ENCODE data around the gene P4HTM.
A peak's percentile ranks its signal among the peaks of the same experiment; 100 is the strongest.

The P4HTM gene

GRCh38 chr3:49016414-49017228 lies 26.6 kb downstream of the P4HTM start:
- no peaks in the 10 kb centered on the region for H3K36me3 ChIP-seq (ENCODE audit: insufficient read depth)
- H3K27me3 ChIP-seq (ENCODE audit: insufficient read depth, low read depth): no peaks in the 10 kb centered on the region
- H3K4me1 ChIP-seq (ENCODE audit: low read depth, poor library complexity, severe bottlenecking): peaks cover 13% of the 10 kb centered on the region
- H3K9ac ChIP-seq: no peak overlapping the region
- TF ChIP-seq CTCF (conservative IDR thresholded peaks at IDR 0.05; ENCODE audit: low read depth, low read length): no peak
- no peak overlapping the region for H3K4me3 ChIP-seq (IDR thresholded peaks at IDR 0.05; ENCODE audit: insufficient read depth, low read depth, low read length)
- no peak overlapping the region for H3K27ac ChIP-seq
- H4K20me1 ChIP-seq (ENCODE audit: insufficient read depth): no peaks in the 10 kb centered on the region
- peaks cover 8% of the 10 kb centered on the region; the same call in 1 of the 2 replicates for H3K79me2 ChIP-seq (ENCODE audit: insufficient read depth, low read depth)
- no peak overlapping the region for H2AFZ ChIP-seq (ENCODE audit: low read depth)
- peak overlapping the region; percentile 53; the same call in 1 of the 2 replicates for H3K4me2 ChIP-seq

- H3K9ac ChIP-seq: no peak overlapping the region; the same call in 1 of the 2 replicates
- no peaks in the 10 kb centered on the region for H3K27me3 ChIP-seq (ENCODE audit: insufficient read depth, low read depth)
- H3K27ac ChIP-seq: no peak overlapping the region
- H3K36me3 ChIP-seq (ENCODE audit: insufficient read depth): no peaks in the 10 kb centered on the region
- no peak overlapping the region for H3K4me3 ChIP-seq (IDR thresholded peaks at IDR 0.05; ENCODE audit: insufficient read depth, low read depth, low read length)
- no peaks in the 10 kb centered on the region for H4K20me1 ChIP-seq (ENCODE audit: insufficient read depth)
- no peak for TF ChIP-seq CTCF (conservative IDR thresholded peaks at IDR 0.05; ENCODE audit: low read depth, low read length)
- peak overlapping the region; percentile 30; the same call in 1 of the 2 replicates for H2AFZ ChIP-seq (ENCODE audit: low read depth)
- peaks cover 10% of the 10 kb centered on the region; the same call in 1 of the 2 replicates for H3K79me2 ChIP-seq (ENCODE audit: insufficient read depth, low read depth)
- peaks cover 13% of the 10 kb centered on the region for H3K4me1 ChIP-seq (ENCODE audit: low read depth, poor library complexity, severe bottlenecking)
- peak overlapping the region; percentile 53 for H3K4me2 ChIP-seq
Observed at GRCh38 chr3:49017229-49017970, 27.4 kb downstream of the P4HTM start.

- Histone ChIP-seq H2AFZ (ENCODE audit: low read depth) (peak within 1 kb of the TSS; percentile 30; the same call in 1 of the 2 replicates), H3K36me3 (ENCODE audit: insufficient read depth) (no peaks in the 10 kb centered on the region), H4K20me1 (ENCODE audit: insufficient read depth) (no peaks in the 10 kb centered on the region), H3K79me2 (ENCODE audit: insufficient read depth, low read depth) (peaks cover 17% of the 10 kb centered on the region; the same call in 1 of the 2 replicates), H3K4me2 (peak within 1 kb of the TSS; percentile 76), H3K27ac (peak within 1 kb of the TSS; percentile 9; the same call in 1 of the 2 replicates), H3K4me3 (IDR thresholded peaks at IDR 0.05; ENCODE audit: insufficient read depth, low read depth, low read length) (no peak within 1 kb of the TSS), H3K9ac (peak within 1 kb of the TSS; percentile 37; the same call in 1 of the 2 replicates), H3K4me1 (ENCODE audit: low read depth, poor library complexity, severe bottlenecking) (peaks cover 15% of the 10 kb centered on the region), H3K27me3 (ENCODE audit: insufficient read depth, low read depth) (no peaks in the 10 kb centered on the region)
- no peak for TF ChIP-seq CTCF (conservative IDR thresholded peaks at IDR 0.05; ENCODE audit: low read depth, low read length)
Observed at GRCh38 chr3:49017971-49018706, 28.1 kb downstream of the P4HTM start, which contains the start of gene DALRD3. TSS of gene DALRD3 (minus strand) at chr3:49018580. CDS start at chr3:49018564, 16 bp downstream.

- H2AFZ ChIP-seq (ENCODE audit: low read depth): peak overlapping the region; percentile 30; the same call in 1 of the 2 replicates
- no peaks in the 10 kb centered on the region for H3K27me3 ChIP-seq (ENCODE audit: insufficient read depth, low read depth)
- no peak overlapping the region for H3K4me3 ChIP-seq (IDR thresholded peaks at IDR 0.05; ENCODE audit: insufficient read depth, low read depth, low read length)
- peaks cover 18% of the 10 kb centered on the region for H3K4me1 ChIP-seq (ENCODE audit: low read depth, poor library complexity, severe bottlenecking)
- H3K79me2 ChIP-seq (ENCODE audit: insufficient read depth, low read depth): peaks cover 21% of the 10 kb centered on the region; the same call in 1 of the 2 replicates
- no peak for TF ChIP-seq CTCF (conservative IDR thresholded peaks at IDR 0.05; ENCODE audit: low read depth, low read length)
- H3K9ac ChIP-seq: peak overlapping the region; percentile 37; the same call in 1 of the 2 replicates
- H3K4me2 ChIP-seq: peak overlapping the region; percentile 76; the same call in 1 of the 2 replicates
- H3K27ac ChIP-seq: peak overlapping the region; percentile 9; the same call in 1 of the 2 replicates
- H3K36me3 ChIP-seq (ENCODE audit: insufficient read depth): no peaks in the 10 kb centered on the region
- H4K20me1 ChIP-seq (ENCODE audit: insufficient read depth): no peaks in the 10 kb centered on the region
Observed at GRCh38 chr3:49018707-49019006, 28.6 kb downstream of the P4HTM start.
